Effector CD8-positive, alpha-beta T cell (primary cell): ENCODE results near the gene CSF1.
"Not testable (repeated sequence)": the region's sequence is repeated elsewhere in the genome, so short reads cannot be mapped to it uniquely, and the experiment has no call there.

ENCODE experiments used
- DNase-seq: peaks from one replicate; lab custom pipeline; 2025; lab: John Stamatoyannopoulos, UW

Gene CSF1

DNA sequence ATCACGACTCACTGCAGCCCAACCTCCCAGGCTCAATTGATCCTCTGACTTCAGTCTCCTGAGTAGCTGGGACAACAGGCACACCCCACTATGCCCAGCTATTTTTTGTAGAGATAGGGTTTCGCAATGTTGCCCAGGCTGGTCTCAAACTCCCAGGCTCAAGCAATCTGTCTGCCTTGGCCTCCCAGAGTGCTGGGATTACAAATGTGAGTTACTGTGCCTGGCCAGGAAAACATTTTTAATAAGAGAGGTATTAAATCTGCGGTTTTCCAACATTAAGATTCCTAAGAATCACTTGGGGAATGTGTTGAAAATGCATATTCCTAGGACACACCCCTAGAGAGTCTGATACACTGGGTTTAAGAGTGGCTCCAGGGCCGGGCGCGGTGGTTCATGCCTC lies 8.7 kb downstream of the CSF1 start:
- no peak for DNase-seq

DNA sequence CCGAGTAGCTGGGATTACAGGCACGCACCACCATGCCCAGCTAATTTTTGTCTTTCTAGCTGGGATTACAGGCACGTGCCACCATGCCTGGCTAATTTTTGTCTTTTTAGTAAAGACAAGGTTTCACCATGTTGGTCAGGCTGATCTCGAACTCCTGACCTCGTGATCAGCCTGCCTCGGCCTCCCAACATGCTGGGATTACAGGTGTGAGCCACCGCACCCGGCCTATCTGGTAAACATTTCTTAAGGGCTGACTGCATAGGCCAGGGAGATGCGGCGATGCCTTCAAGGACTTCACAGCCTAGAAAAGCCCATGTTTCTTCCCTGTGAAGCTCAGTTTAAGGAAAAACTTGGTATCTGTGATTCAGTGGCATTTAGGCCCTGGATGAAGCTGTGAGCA lies 9.7 kb downstream of the CSF1 start:
- DNase-seq: not testable (repeated sequence)

DNA sequence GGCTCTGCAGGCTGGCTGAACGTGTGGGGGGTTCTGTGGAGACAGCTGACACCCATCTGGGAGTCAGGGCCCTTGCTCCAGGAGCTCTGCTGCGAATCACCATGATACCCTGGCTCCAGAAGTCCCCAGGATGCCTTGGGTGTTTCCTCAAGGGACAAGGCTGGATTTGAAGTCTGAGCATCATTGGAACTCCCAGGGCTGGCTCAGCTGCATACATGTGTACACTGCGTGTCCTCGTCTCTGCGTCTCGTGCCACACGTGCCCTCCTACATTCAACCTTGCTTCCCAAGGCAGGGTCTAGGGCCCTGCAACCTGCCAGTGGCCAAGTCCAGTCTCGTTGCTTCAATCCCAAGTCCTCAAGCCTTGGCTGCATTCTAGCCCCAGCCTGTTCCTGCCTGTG lies 11.7 kb downstream of the CSF1 start:
- DNase-seq: no peak

GRCh38 chr1:109923131-109923945 lies 12.7 kb downstream of the CSF1 start:
- no peak for DNase-seq

GRCh38 chr1:109923946-109924275 lies 13.3 kb downstream of the CSF1 start:
- DNase-seq: no peak

DNA sequence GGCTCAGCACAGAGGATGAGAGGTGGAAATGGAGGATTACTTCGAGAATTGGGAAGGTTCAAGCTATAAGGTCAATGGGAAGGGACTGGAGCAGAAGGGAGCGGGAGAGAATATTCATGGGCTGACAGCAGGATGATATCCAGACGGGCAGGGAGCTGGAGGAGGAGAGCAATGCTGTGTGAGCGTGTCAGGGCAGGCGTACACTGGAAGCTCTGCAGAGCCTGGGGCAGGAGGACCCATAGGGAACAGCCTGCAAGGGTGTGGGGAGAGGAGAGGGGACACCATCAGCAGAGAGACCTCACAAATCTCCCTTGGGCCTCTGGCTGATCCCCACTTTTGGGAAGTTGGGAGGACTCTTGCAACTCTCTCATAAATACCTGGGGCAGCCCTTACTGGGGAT lies 13.7 kb downstream of the CSF1 start:
- no peak for DNase-seq

GRCh38 chr1:109925159-109925990 lies 14.7 kb downstream of the CSF1 start:
- no peak for DNase-seq

DNA sequence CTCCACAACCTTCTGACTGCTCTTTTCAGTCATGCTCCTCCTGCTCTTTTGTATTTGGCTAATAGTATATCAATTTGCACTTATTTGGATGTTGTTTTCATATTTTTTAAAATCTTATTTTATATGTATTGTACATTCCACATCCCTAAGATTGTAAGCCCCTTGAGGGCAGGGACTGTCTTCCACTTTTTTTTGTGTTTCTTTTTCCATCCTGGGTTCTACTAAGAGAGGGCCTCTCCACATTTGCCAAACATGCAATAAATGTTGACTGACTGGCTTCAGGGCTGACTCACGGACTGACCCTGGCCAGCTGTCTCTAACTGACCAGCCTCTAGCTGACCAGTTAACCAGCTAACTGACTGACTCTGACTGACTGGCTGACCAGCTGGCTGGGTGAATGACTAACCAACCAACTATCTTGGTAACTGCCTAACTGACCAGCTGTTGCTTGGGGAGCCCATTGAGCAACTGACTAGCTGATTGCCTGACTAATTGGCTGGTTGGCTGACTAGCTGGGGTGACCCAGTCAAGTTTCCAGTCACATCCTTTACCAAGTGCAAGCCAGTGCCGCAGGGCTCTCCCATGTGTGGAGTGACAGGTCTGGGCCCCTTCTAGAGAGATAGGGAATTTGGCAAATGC lies 16.1 kb downstream of the CSF1 start:
- no peak for DNase-seq

GRCh38 chr1:109927356-109927755 lies 16.7 kb downstream of the CSF1 start:
- DNase-seq: no peak

DNA sequence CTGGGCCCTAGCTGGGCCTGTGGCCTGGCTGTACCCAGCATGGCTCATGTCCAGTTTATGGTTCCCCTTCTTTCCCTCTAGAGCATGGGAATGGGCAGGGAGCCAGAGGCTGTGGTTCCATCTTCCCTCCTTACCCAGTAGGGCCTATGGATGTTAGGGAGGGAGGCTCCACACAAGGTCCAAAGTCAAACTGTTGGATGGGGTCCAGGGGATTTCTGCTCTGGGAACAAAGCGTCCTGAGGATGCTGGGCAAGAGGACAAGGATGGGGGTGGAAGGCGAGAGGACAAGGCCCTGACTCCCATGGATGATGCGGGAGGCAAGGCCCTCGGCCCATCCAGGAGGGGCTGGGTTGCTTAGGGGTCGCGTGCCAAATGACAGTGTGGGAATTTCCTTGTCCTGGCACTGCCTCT lies 17.3 kb downstream of the CSF1 start:
- DNase-seq: no peak

GRCh38 chr1:109928591-109929111 lies 18.0 kb downstream of the CSF1 start:
- no peak for DNase-seq

- DNase-seq: no peak
Measured at GRCh38 chr1:109929170-109929569, 18.5 kb downstream of the CSF1 start.

DNA sequence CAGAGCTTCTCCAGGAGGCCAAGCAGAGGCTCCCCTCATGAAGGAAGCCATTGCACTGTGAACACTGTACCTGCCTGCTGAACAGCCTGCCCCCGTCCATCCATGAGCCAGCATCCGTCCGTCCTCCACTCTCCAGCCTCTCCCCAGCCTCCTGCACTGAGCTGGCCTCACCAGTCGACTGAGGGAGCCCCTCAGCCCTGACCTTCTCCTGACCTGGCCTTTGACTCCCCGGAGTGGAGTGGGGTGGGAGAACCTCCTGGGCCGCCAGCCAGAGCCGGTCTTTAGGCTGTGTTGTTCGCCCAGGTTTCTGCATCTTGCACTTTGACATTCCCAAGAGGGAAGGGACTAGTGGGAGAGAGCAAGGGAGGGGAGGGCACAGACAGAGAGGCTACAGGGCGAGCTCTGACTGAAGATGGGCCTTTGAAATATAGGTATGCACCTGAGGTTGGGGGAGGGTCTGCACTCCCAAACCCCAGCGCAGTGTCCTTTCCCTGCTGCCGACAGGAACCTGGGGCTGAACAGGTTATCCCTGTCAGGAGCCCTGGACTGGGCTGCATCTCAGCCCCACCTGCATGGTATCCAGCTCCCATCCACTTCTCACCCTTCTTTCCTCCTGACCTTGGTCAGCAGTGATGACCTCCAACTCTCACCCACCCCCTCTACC lies 19.1 kb downstream of the CSF1 start:
- DNase-seq: no peak

GRCh38 chr1:109930252-109930993 lies 19.8 kb downstream of the CSF1 start:
- no peak for DNase-seq

DNA sequence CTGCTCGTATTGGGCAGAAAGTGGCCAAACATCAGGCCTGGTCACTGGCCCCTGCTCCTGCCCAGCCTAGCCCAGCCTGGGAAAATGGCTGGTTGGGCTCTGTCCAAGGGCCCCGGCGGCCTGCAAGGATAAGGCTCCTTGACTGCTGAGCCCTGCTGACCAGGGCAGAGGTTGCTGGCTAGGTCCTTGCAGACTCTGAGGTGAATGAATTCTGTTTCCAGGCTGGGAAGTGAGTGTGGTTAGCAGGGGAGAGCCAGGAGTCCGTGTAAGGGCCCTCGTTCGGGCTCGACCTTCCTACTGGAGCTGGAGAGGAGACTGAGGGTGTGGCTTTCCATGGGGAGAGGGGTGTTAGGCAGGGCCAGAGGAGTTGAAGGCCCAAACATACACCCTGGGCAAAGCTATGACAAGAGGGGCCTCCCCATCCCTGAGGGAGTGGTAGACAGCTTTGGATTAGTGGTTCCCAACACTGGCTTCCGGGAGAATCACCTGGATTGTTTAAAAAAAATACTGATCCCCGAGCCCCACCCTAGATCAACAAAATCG lies 20.6 kb downstream of the CSF1 start:
- no peak for DNase-seq

DNA sequence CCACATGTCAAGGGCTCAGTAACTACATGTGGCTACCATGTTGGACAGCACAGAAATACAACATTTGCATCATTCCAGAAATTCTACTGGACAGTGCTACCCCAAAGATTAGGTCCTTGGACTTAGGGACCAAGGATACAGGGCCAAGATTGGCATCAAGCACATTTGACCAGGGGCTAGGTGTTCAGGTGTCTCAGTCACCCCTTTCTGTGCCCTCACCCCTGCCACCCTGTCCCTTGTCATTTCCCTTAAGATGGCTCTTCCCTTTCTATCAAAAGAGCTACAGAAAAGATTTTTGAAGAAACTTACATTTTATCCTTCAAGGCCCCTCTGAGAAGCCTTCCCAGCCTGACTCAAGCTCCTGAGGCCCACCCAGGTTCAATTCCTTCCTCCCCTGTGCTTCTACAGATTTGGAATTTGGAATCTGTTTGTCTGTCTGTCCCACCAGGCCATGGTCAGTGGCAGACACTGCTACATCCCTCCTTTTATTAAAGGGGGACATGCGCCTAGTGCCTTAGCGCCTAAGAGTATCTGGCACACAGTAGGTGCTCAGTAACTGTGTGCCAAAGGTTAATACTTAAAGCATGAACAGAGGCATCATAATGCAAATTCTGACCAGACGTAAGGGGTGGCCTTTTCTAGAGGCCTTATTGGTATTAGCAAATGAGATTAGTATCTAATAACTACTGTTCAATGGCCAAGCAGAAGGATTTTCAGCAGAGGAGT lies 21.4 kb downstream of the CSF1 start:
- no peak for DNase-seq

- no peak for DNase-seq
Measured at GRCh38 chr1:109932679-109933078, 22.0 kb downstream of the CSF1 start.

GRCh38 chr1:109933856-109934711 lies 23.4 kb downstream of the CSF1 start:
- DNase-seq: no peak

GRCh38 chr1:109935451-109935900 lies 24.8 kb downstream of the CSF1 start:
- DNase-seq: no peak
